ENCODE measurements around the gene UBE2D3.

Gene UBE2D3

DNA sequence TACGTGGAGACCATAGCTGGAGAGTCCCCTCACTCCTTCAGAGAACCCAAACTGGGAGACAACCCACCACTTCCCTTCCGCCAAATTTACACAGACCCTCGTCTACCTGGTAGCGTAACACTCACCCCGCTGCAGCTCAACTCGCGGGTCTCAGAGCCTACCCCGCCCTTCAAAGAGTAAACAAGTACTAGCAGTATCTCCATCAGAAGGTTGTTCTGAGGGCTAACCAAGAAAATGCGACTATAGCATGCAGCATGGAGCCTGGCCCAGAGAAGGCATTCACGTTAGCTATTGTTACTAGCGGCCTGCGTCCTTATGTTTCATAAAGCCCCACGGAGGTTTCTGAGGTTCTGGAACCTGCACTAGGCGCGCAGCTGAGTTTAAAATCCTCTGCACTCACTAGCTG is 66.1 kb downstream of the UBE2D3 start:
- peak overlapping the region; percentile 97 for H3K4me3 ChIP-seq
- no peaks in the 10 kb centered on the region for H3K36me3 ChIP-seq (ENCODE audit: insufficient read depth, low read length)
- no peaks in the 10 kb centered on the region for H3K9me3 ChIP-seq (ENCODE audit: low read depth, low read length)
- TF ChIP-seq FOXP2 (optimal IDR thresholded peaks at IDR 0.05; ENCODE audit: control extremely low read depth, extremely low read length, insufficient read depth) (no peak), POLR2AphosphoS5 (IDR thresholded peaks at IDR 0.05; ENCODE audit: borderline replicate concordance, low read depth, low read length) (no peak), EZH2 (IDR thresholded peaks at IDR 0.05) (no peak)
- no peak overlapping the region for H3K27ac ChIP-seq
- no peak for DNase-seq (ENCODE audit: low read depth, low spot score)
- H3K9ac ChIP-seq (ENCODE audit: insufficient read length) = peak overlapping the region; percentile 67

DNA sequence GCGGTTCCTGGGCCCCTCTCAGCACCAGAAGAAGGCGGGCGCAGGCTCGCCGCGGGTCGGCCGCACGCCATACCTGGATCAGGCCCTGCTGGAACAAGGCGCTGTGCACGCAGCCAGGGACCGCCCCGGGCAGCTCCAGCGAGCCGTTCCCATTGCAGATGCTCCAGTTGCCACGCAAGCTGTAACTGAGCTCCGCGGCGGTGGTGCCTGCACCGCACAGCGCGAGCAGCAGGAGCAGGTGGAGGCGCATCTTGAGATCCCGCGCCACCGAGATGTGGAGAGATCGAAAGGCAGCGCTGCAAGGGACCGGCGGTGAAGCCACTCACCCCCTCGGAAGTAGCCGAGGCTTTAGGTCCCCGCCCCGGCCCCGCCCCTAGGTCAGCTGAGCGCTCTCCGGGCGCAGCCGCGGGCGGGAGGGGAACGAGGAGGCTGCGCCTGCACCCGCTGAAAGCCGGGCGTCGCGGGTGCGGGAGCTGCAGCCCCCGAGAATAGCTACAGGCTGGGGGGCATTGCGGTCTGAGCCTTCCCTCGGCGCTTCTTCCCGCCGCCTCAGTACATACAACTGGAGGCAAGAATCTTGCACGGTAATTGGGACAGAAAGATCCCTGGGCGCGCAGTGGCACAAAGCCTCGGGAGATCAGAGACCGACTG is 66.6 kb downstream of the UBE2D3 start, which contains the start of gene MANBA:
Gene MANBA, minus strand, starts transcription at position 324 of the 651 bp plus-strand sequence. Its CDS starts 74 bp downstream, at position 250.
- Histone ChIP-seq H3K36me3 (ENCODE audit: insufficient read depth, low read length) (no peaks in the 10 kb centered on the region), H3K9ac (ENCODE audit: insufficient read length) (peak within 1 kb of the TSS; percentile 67), H3K27ac (no peak within 1 kb of the TSS), H3K4me3 (peak within 1 kb of the TSS; percentile 97), H3K9me3 (ENCODE audit: low read depth, low read length) (no peaks in the 10 kb centered on the region)
- no peak for DNase-seq (ENCODE audit: low read depth, low spot score)
- TF ChIP-seq FOXP2 (optimal IDR thresholded peaks at IDR 0.05; ENCODE audit: control extremely low read depth, extremely low read length, insufficient read depth) (peak; percentile 44), POLR2AphosphoS5 (IDR thresholded peaks at IDR 0.05; ENCODE audit: borderline replicate concordance, low read depth, low read length) (0 out of 2 replicates have a peak, but pooled peaks have one; percentile 62), EZH2 (IDR thresholded peaks at IDR 0.05) (no peak)

GRCh38 chr4:102759831-102760644 is 67.3 kb downstream of the UBE2D3 start:
- H3K27ac ChIP-seq = no peak overlapping the region
- peak overlapping the region; percentile 97 for H3K4me3 ChIP-seq
- H3K9ac ChIP-seq (ENCODE audit: insufficient read length) = peak overlapping the region; percentile 67
- H3K9me3 ChIP-seq (ENCODE audit: low read depth, low read length) = no peaks in the 10 kb centered on the region
- no peaks in the 10 kb centered on the region for H3K36me3 ChIP-seq (ENCODE audit: insufficient read depth, low read length)
- DNase-seq (ENCODE audit: low read depth, low spot score) = no peak
- TF ChIP-seq FOXP2 (optimal IDR thresholded peaks at IDR 0.05; ENCODE audit: control extremely low read depth, extremely low read length, insufficient read depth) (no peak), POLR2AphosphoS5 (IDR thresholded peaks at IDR 0.05; ENCODE audit: borderline replicate concordance, low read depth, low read length) (no peak), EZH2 (IDR thresholded peaks at IDR 0.05) (no peak)

GRCh38 chr4:102758241-102759160 is 68.8 kb downstream of the UBE2D3 start:
- Histone ChIP-seq H3K4me3 (no peak overlapping the region), H3K27ac (no peak overlapping the region), H3K9me3 (ENCODE audit: low read depth, low read length) (no peaks in the 10 kb centered on the region)

DNA sequence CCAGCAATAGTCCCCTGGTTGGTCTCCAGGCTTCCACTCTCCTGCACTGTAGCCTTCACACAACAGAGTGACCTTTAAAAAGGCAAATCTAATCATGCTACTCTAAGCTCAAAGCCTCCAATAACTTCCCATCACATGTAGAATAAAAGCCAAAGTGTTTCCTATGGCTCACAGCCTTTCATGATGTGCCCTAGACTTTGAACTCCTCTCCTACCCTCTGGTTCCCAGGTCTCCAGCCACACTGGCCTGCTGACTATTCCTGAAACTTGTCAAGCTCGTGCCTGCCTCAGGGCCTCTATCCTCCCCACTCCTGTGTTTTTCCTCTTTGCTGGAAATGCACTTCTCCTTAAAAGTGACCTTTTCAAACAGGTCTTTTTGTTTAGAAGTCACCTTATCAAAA is 69.7 kb downstream of the UBE2D3 start:
- Histone ChIP-seq H3K36me3 (ENCODE audit: insufficient read depth, low read length) (no peaks in the 10 kb centered on the region), H3K9me3 (ENCODE audit: low read depth, low read length) (no peaks in the 10 kb centered on the region), H3K4me3 (no peak overlapping the region), H3K9ac (ENCODE audit: insufficient read length) (no peak overlapping the region), H3K27ac (no peak overlapping the region)
- DNase-seq (ENCODE audit: low read depth, low spot score) = no peak
- TF ChIP-seq POLR2AphosphoS5 (IDR thresholded peaks at IDR 0.05; ENCODE audit: borderline replicate concordance, low read depth, low read length) (no peak), FOXP2 (optimal IDR thresholded peaks at IDR 0.05; ENCODE audit: control extremely low read depth, extremely low read length, insufficient read depth) (no peak), EZH2 (IDR thresholded peaks at IDR 0.05) (no peak)

More at GRCh38 chr4:102758241-102759160, 68.8 kb downstream of the UBE2D3 start:
- TF ChIP-seq FOXP2 (optimal IDR thresholded peaks at IDR 0.05; ENCODE audit: control extremely low read depth, extremely low read length, insufficient read depth) = no peak
- no peak for TF ChIP-seq EZH2 (IDR thresholded peaks at IDR 0.05)
- no peak for TF ChIP-seq POLR2AphosphoS5 (IDR thresholded peaks at IDR 0.05; ENCODE audit: borderline replicate concordance, low read depth, low read length)
- Histone ChIP-seq H3K36me3 (ENCODE audit: insufficient read depth, low read length) (no peaks in the 10 kb centered on the region), H3K9ac (ENCODE audit: insufficient read length) (no peak overlapping the region)
- DNase-seq (ENCODE audit: low read depth, low spot score) = no peak

DNA sequence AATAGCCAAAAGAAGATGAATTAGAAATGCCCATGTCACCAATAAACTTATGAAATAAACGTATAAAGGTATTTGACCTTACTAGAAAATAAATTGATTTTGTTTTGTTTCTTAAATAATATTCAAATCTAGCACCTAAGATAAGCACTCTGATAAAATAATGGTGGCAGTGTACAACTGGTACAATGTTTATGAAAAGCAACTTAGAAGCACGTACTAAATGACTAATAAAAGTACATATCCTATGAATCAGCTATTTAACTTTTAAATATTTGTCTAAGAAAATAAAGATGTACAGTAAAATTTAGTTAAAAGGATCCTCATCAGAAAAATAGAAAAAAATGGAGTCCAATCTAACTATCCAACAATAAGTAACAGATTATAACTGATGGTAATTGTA is 73.3 kb downstream of the UBE2D3 start:
- H3K27ac ChIP-seq = no peak overlapping the region
- no peak for TF ChIP-seq FOXP2 (optimal IDR thresholded peaks at IDR 0.05; ENCODE audit: control extremely low read depth, extremely low read length, insufficient read depth)
- no peak for TF ChIP-seq POLR2AphosphoS5 (IDR thresholded peaks at IDR 0.05; ENCODE audit: borderline replicate concordance, low read depth, low read length)
- TF ChIP-seq EZH2 (IDR thresholded peaks at IDR 0.05) = no peak
- DNase-seq (ENCODE audit: low read depth, low spot score) = no peak
- H3K4me3 ChIP-seq = no peak overlapping the region
- H3K36me3 ChIP-seq (ENCODE audit: insufficient read depth, low read length) = no peaks in the 10 kb centered on the region
- no peaks in the 10 kb centered on the region for H3K9me3 ChIP-seq (ENCODE audit: low read depth, low read length)
- H3K9ac ChIP-seq (ENCODE audit: insufficient read length) = no peak overlapping the region

DNA sequence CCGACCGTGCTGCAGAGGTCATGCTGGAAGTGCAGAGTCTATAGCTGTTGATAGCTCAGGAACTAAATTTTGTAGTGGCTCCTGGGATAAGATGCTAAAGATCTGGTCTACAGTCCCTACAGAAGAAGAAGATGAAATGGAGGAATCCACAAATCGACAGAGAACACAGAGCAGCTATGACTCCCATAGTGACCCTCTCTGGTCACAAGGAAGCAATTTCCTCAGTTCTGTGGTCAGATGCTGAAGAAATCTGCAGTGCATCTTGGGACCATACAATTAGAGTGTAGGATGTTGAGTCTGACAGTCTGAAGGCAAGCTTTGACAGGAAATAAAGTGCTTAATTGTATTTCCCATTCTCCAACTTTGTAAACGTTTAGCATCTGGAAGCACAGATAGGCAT is 75.4 kb downstream of the UBE2D3 start:
- Histone ChIP-seq H3K9ac (ENCODE audit: insufficient read length) (no peak overlapping the region), H3K27ac (no peak overlapping the region), H3K9me3 (ENCODE audit: low read depth, low read length) (no peaks in the 10 kb centered on the region), H3K36me3 (ENCODE audit: insufficient read depth, low read length) (no peaks in the 10 kb centered on the region), H3K4me3 (no peak overlapping the region)
- TF ChIP-seq FOXP2 (optimal IDR thresholded peaks at IDR 0.05; ENCODE audit: control extremely low read depth, extremely low read length, insufficient read depth) = no peak
- no peak for DNase-seq (ENCODE audit: low read depth, low spot score)
